KOPT-K1 (cell line): Measurements from ENCODE around the gene NPAS2.

Experiments used
- H3K27ac ChIP-seq: fragments of 200-600 bp; sonication (generic); 2 replicates; pipeline ENCODE4 v1.5.1; 2016; ENCODE audit warnings: antibody characterized with exemption, mild to moderate bottlenecking, low read depth, low read length; ENCODE audit not compliant: poor library complexity, severe bottlenecking
- H3K36me3 ChIP-seq: fragments of 200-600 bp; sonication (generic); 2 replicates; pipeline ENCODE4 v1.5.1; 2017; ENCODE audit warnings: antibody characterized with exemption, mild to moderate bottlenecking, low read length, moderate library complexity; ENCODE audit not compliant: insufficient read depth
- H3K9me3 ChIP-seq: fragments of 200-600 bp; sonication (generic); 2 replicates; pipeline ENCODE4 v1.5.1; 2017; ENCODE audit warnings: antibody characterized with exemption, low read length, mild to moderate bottlenecking; ENCODE audit not compliant: insufficient read depth, poor library complexity, severe bottlenecking

NPAS2 gene

GRCh38 chr2:101001691-101002561 lies 182.0 kb downstream of the NPAS2 start, which contains the start of gene RPL31:
Gene RPL31 (plus strand): TSS chr2:101002289. CDS start chr2:101002702, 413 bp downstream.
- peaks cover 49% of the 10 kb centered on the region for H3K36me3 ChIP-seq
- H3K9me3 ChIP-seq, result no peaks in the 10 kb centered on the region
- H3K27ac ChIP-seq, result peak within 1 kb of the TSS; percentile 83

- Histone ChIP-seq H3K9me3 (no peaks in the 10 kb centered on the region), H3K27ac (peak overlapping the region; percentile 83), H3K36me3 (peaks cover 55% of the 10 kb centered on the region)
Measured at GRCh38 chr2:101002562-101003277, 182.8 kb downstream of the NPAS2 start.

DNA sequence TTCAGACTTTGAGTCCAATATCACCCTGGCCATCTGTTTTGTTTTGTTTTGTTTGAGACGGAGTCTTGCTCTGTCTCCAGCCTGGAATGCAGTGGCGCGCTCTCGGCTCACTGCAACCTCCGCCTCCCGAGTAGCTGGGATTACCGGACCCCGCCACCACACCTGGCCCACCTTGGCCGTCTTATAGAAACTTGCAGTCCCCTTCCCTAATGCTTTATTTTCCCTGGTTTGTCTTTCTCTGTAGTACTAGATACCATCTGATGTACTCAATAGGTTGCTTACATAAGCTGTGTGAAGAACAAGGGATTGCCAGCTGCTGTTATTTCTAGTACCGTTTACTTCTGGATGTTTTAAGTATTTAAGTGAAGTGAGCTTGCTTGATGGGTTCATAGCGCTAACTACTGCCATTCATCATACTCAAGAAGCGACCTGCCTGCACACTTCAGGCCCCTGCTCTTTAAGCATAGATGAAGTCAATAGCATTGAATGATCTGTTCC lies 183.4 kb downstream of the NPAS2 start:
- Histone ChIP-seq H3K27ac (peak overlapping the region; percentile 83), H3K36me3 (peaks cover 61% of the 10 kb centered on the region)

GRCh38 chr2:101004620-101005325 lies 184.8 kb downstream of the NPAS2 start:
- Histone ChIP-seq H3K36me3 (peaks cover 73% of the 10 kb centered on the region), H3K9me3 (no peaks in the 10 kb centered on the region), H3K27ac (peak overlapping the region; percentile 18)

More for the DNA sequence above, 183.4 kb downstream of the NPAS2 start:
- H3K9me3 ChIP-seq, result no peaks in the 10 kb centered on the region

GRCh38 chr2:101006065-101006715 lies 186.3 kb downstream of the NPAS2 start:
- H3K27ac ChIP-seq, result no peak overlapping the region
- no peaks in the 10 kb centered on the region for H3K9me3 ChIP-seq
- peaks cover 87% of the 10 kb centered on the region for H3K36me3 ChIP-seq

GRCh38 chr2:101007415-101008345 lies 187.7 kb downstream of the NPAS2 start:
- Histone ChIP-seq H3K27ac (no peak overlapping the region), H3K9me3 (no peaks in the 10 kb centered on the region)

GRCh38 chr2:101011152-101011551 lies 191.2 kb downstream of the NPAS2 start:
- H3K27ac ChIP-seq, result no peak overlapping the region
- H3K9me3 ChIP-seq, result peaks cover 8% of the 10 kb centered on the region
- H3K36me3 ChIP-seq, result peaks cover 91% of the 10 kb centered on the region

More at GRCh38 chr2:101007415-101008345, 187.7 kb downstream of the NPAS2 start:
- peaks cover 96% of the 10 kb centered on the region for H3K36me3 ChIP-seq

- H3K27ac ChIP-seq, result no peak overlapping the region
- H3K36me3 ChIP-seq, result peaks cover 83% of the 10 kb centered on the region
- peaks cover 8% of the 10 kb centered on the region for H3K9me3 ChIP-seq
Measured at GRCh38 chr2:101012054-101012705, 192.2 kb downstream of the NPAS2 start.

DNA sequence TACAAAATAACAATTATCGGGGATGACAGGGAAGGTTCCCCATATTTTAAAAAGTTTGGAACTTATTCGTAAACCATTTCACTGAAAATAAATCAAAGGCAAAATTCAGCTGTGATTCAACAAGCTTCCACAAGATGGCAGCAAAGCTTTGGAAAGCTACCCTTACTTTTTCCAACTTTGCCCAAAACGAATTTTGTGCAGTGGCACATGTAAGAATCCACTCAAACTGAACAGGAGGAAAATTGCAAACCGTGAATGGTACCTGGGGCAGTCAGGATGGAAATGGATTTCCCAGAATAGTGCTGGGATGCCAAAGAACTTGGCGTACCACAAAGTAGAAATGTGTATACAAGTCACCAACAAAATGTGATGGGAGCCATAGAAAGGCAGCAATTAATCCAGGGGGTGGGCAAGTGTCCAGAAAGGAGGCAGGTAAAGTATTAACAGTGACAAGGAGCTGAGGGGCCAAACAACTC lies 192.8 kb downstream of the NPAS2 start:
- Histone ChIP-seq H3K27ac (no peak overlapping the region), H3K9me3 (peaks cover 8% of the 10 kb centered on the region), H3K36me3 (peaks cover 83% of the 10 kb centered on the region)

DNA sequence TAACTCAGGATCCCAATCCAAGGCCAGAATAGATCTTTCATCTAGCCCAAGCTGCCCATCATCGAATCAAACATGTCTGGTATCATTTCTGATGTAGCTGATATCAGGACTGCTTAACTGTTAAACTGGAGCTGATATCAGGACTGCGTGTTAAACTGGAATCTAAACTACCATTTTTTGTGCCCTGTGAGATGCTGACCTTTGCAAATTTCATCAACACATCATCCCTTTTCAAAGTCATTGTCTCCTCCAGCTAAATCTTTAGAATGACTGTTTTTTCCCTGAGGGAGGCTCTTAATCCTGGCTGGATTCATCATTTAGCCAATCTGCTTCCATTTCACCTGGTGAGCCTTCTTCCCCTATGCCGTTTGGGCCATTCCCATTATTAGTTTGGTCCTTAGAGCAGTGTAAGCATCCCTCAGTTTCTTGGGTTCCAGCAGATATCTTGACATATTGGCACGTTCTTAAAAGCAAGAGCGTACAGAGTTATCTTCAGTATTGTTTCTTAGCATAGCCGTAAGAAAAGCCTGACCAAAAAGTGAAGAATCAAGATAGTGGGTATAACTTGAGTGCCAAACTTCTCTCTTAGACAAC lies 194.4 kb downstream of the NPAS2 start:
- peaks cover 8% of the 10 kb centered on the region for H3K9me3 ChIP-seq
- H3K27ac ChIP-seq, result no peak overlapping the region
- H3K36me3 ChIP-seq, result peaks cover 84% of the 10 kb centered on the region

DNA sequence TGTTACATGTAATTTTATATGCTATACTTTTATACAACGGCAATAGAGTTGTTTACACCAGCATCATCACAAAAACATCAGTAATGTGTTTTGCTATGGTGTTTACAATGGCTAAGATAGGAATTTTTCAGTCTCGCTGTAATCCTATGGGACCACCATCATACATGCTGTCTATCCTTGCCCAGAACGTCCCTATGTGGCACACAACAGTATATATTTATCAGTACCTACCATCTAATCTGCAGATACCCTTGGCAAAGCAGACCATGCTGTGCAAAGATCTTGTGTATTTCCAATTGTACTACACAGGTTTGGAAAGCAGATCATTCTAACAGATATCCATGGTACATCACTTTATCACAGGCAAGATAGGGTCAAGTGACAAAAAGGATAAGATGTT lies 197.4 kb downstream of the NPAS2 start:
- H3K9me3 ChIP-seq, result peaks cover 8% of the 10 kb centered on the region
- peaks cover 84% of the 10 kb centered on the region for H3K36me3 ChIP-seq
- no peak overlapping the region for H3K27ac ChIP-seq

DNA sequence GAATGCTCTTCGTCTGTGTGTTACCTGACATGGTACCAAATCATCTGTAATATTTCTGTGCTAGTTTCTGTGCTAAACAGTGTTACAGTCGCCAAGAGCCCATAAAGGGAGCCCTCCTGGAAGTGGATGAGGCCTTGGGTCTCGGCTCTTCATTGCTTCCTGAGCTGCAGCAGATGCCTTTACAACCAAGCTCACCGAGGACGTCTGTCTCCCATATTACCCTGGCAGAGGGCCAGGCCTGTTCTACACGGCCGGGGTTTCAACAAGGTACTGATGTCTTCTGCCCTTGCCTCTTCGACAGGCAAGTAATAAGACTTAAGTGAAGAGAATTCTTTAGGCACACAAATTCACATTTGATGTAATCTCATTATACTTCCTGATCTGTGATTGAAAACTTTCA lies 199.0 kb downstream of the NPAS2 start:
- H3K36me3 ChIP-seq, result peaks cover 72% of the 10 kb centered on the region

GRCh38 chr2:101022221-101022620 lies 202.3 kb downstream of the NPAS2 start:
- peaks cover 64% of the 10 kb centered on the region for H3K36me3 ChIP-seq
- no peaks in the 10 kb centered on the region for H3K9me3 ChIP-seq
- H3K27ac ChIP-seq, result no peak overlapping the region

More for the DNA sequence above, 199.0 kb downstream of the NPAS2 start:
- Histone ChIP-seq H3K9me3 (peaks cover 8% of the 10 kb centered on the region), H3K27ac (no peak overlapping the region)
